ENCODE data around the gene DISC1. TPM values are rescaled to one million over a fixed set of nuclear protein-coding genes. Genes with fewer than 3 reads are reported as not detected.

The DISC1 gene
- total RNA-seq, 1 donor from 2014 or later: 12.5 TPM

- Histone ChIP-seq H3K9ac (ENCODE audit: low read depth in 1 of 3, low read length in 3 of 3) (no peak overlapping the region), H3K4me1 (ENCODE audit: control insufficient read depth in 3 of 3, insufficient read depth in 3 of 3, low read length in 3 of 3) (peaks cover 0 to 5% (median 4%) of the 10 kb centered on the region in 3 donors), H3K27ac (ENCODE audit: low read depth, low read length) (no peak overlapping the region), H3K27me3 (ENCODE audit: control insufficient read depth in 3 of 3, insufficient read depth in 3 of 3, low read length in 3 of 3) (no peaks in the 10 kb centered on the region), H3K4me3 (ENCODE audit: low read length in 3 of 3) (no peak overlapping the region), H3K36me3 (ENCODE audit: control insufficient read depth in 3 of 3, insufficient read depth in 3 of 3, low read length in 3 of 3) (no peaks in the 10 kb centered on the region), H3K9me3 (ENCODE audit: control insufficient read depth in 3 of 3, low read length in 3 of 3) (no peaks in the 10 kb centered on the region)
These were observed 52.5 kb downstream of the DISC1 start for GRCh38 chr1:231679109-231679508.

GRCh38 chr1:231681006-231681405, 54.4 kb downstream of the DISC1 start:
- Histone ChIP-seq H3K27me3 (ENCODE audit: control insufficient read depth in 3 of 3, insufficient read depth in 3 of 3, low read length in 3 of 3) (no peaks in the 10 kb centered on the region), H3K27ac (ENCODE audit: low read depth, low read length) (no peak overlapping the region), H3K9ac (ENCODE audit: low read depth in 1 of 3, low read length in 3 of 3) (no peak overlapping the region), H3K9me3 (ENCODE audit: control insufficient read depth in 3 of 3, low read length in 3 of 3) (no peaks in the 10 kb centered on the region), H3K36me3 (ENCODE audit: control insufficient read depth in 3 of 3, insufficient read depth in 3 of 3, low read length in 3 of 3) (no peaks in the 10 kb centered on the region), H3K4me3 (ENCODE audit: low read length in 3 of 3) (no peak overlapping the region), H3K4me1 (ENCODE audit: control insufficient read depth in 3 of 3, insufficient read depth in 3 of 3, low read length in 3 of 3) (peaks cover 7 to 12% (median 11%) of the 10 kb centered on the region in 3 donors)

GRCh38 chr1:231682779-231683178, 56.2 kb downstream of the DISC1 start:
- Histone ChIP-seq H3K36me3 (ENCODE audit: control insufficient read depth in 3 of 3, insufficient read depth in 3 of 3, low read length in 3 of 3) (no peaks in the 10 kb centered on the region), H3K4me3 (ENCODE audit: low read length in 3 of 3) (no peak overlapping the region)

GRCh38 chr1:231683439-231684165, 57.0 kb downstream of the DISC1 start:
- Histone ChIP-seq H3K9me3 (ENCODE audit: control insufficient read depth in 3 of 3, low read length in 3 of 3) (no peaks in the 10 kb centered on the region), H3K27me3 (ENCODE audit: control insufficient read depth in 3 of 3, insufficient read depth in 3 of 3, low read length in 3 of 3) (no peaks in the 10 kb centered on the region), H3K4me1 (ENCODE audit: control insufficient read depth in 3 of 3, insufficient read depth in 3 of 3, low read length in 3 of 3) (peaks cover 7 to 12% (median 11%) of the 10 kb centered on the region in 3 donors), H3K27ac (ENCODE audit: low read depth, low read length) (no peak overlapping the region), H3K36me3 (ENCODE audit: control insufficient read depth in 3 of 3, insufficient read depth in 3 of 3, low read length in 3 of 3) (no peaks in the 10 kb centered on the region), H3K4me3 (ENCODE audit: low read length in 3 of 3) (no peak overlapping the region), H3K9ac (ENCODE audit: low read depth in 1 of 3, low read length in 3 of 3) (no peak overlapping the region)

More at GRCh38 chr1:231682779-231683178, 56.2 kb downstream of the DISC1 start:
- no peaks in the 10 kb centered on the region for H3K27me3 ChIP-seq (ENCODE audit: control insufficient read depth in 3 of 3, insufficient read depth in 3 of 3, low read length in 3 of 3)
- H3K4me1 ChIP-seq (ENCODE audit: control insufficient read depth in 3 of 3, insufficient read depth in 3 of 3, low read length in 3 of 3): peaks cover 7 to 12% (median 11%) of the 10 kb centered on the region in 3 donors
- H3K9ac ChIP-seq (ENCODE audit: low read depth in 1 of 3, low read length in 3 of 3): no peak overlapping the region
- no peak overlapping the region for H3K27ac ChIP-seq (ENCODE audit: low read depth, low read length)
- no peaks in the 10 kb centered on the region for H3K9me3 ChIP-seq (ENCODE audit: control insufficient read depth in 3 of 3, low read length in 3 of 3)

GRCh38 chr1:231684356-231685244, 58.0 kb downstream of the DISC1 start:
- Histone ChIP-seq H3K36me3 (ENCODE audit: control insufficient read depth in 3 of 3, insufficient read depth in 3 of 3, low read length in 3 of 3) (no peaks in the 10 kb centered on the region), H3K4me1 (ENCODE audit: control insufficient read depth in 3 of 3, insufficient read depth in 3 of 3, low read length in 3 of 3) (peaks cover 7 to 12% (median 11%) of the 10 kb centered on the region in 3 donors), H3K4me3 (ENCODE audit: low read length in 3 of 3) (peak overlapping the region in 2 of 3 donors; percentile 14 to 23), H3K27me3 (ENCODE audit: control insufficient read depth in 3 of 3, insufficient read depth in 3 of 3, low read length in 3 of 3) (no peaks in the 10 kb centered on the region), H3K9ac (ENCODE audit: low read depth in 1 of 3, low read length in 3 of 3) (peak overlapping the region in 1 of 3 donors; percentile 10), H3K27ac (ENCODE audit: low read depth, low read length) (peak overlapping the region; percentile 43), H3K9me3 (ENCODE audit: control insufficient read depth in 3 of 3, low read length in 3 of 3) (no peaks in the 10 kb centered on the region)

GRCh38 chr1:231686384-231686783, 59.8 kb downstream of the DISC1 start:
- Histone ChIP-seq H3K4me1 (ENCODE audit: control insufficient read depth in 3 of 3, insufficient read depth in 3 of 3, low read length in 3 of 3) (peaks cover 11 to 13% (median 12%) of the 10 kb centered on the region in 3 donors), H3K9ac (ENCODE audit: low read depth in 1 of 3, low read length in 3 of 3) (no peak overlapping the region), H3K27ac (ENCODE audit: low read depth, low read length) (no peak overlapping the region), H3K4me3 (ENCODE audit: low read length in 3 of 3) (no peak overlapping the region), H3K27me3 (ENCODE audit: control insufficient read depth in 3 of 3, insufficient read depth in 3 of 3, low read length in 3 of 3) (no peaks in the 10 kb centered on the region), H3K9me3 (ENCODE audit: control insufficient read depth in 3 of 3, low read length in 3 of 3) (no peaks in the 10 kb centered on the region), H3K36me3 (ENCODE audit: control insufficient read depth in 3 of 3, insufficient read depth in 3 of 3, low read length in 3 of 3) (no peaks in the 10 kb centered on the region)

- peaks cover 20 to 28% (median 24%) of the 10 kb centered on the region in 3 donors for H3K4me1 ChIP-seq (ENCODE audit: control insufficient read depth in 3 of 3, insufficient read depth in 3 of 3, low read length in 3 of 3)
- no peaks in the 10 kb centered on the region for H3K36me3 ChIP-seq (ENCODE audit: control insufficient read depth in 3 of 3, insufficient read depth in 3 of 3, low read length in 3 of 3)
- H3K27me3 ChIP-seq (ENCODE audit: control insufficient read depth in 3 of 3, insufficient read depth in 3 of 3, low read length in 3 of 3): no peaks in the 10 kb centered on the region
- H3K4me3 ChIP-seq (ENCODE audit: low read length in 3 of 3): no peak overlapping the region
- H3K9ac ChIP-seq (ENCODE audit: low read depth in 1 of 3, low read length in 3 of 3): no peak overlapping the region
- H3K9me3 ChIP-seq (ENCODE audit: control insufficient read depth in 3 of 3, low read length in 3 of 3): no peaks in the 10 kb centered on the region
- H3K27ac ChIP-seq (ENCODE audit: low read depth, low read length): no peak overlapping the region
These were observed 62.4 kb downstream of the DISC1 start for GRCh38 chr1:231688989-231689388.

GRCh38 chr1:231690059-231690458, 63.5 kb downstream of the DISC1 start:
- no peaks in the 10 kb centered on the region for H3K27me3 ChIP-seq (ENCODE audit: control insufficient read depth in 3 of 3, insufficient read depth in 3 of 3, low read length in 3 of 3)
- H3K4me1 ChIP-seq (ENCODE audit: control insufficient read depth in 3 of 3, insufficient read depth in 3 of 3, low read length in 3 of 3): peaks cover 22 to 31% (median 27%) of the 10 kb centered on the region in 3 donors
- H3K9me3 ChIP-seq (ENCODE audit: control insufficient read depth in 3 of 3, low read length in 3 of 3): no peaks in the 10 kb centered on the region
- H3K27ac ChIP-seq (ENCODE audit: low read depth, low read length): no peak overlapping the region
- no peaks in the 10 kb centered on the region for H3K36me3 ChIP-seq (ENCODE audit: control insufficient read depth in 3 of 3, insufficient read depth in 3 of 3, low read length in 3 of 3)
- H3K9ac ChIP-seq (ENCODE audit: low read depth in 1 of 3, low read length in 3 of 3): no peak overlapping the region
- H3K4me3 ChIP-seq (ENCODE audit: low read length in 3 of 3): no peak overlapping the region

GRCh38 chr1:231691618-231692259, 65.1 kb downstream of the DISC1 start:
- no peaks in the 10 kb centered on the region for H3K27me3 ChIP-seq (ENCODE audit: control insufficient read depth in 3 of 3, insufficient read depth in 3 of 3, low read length in 3 of 3)
- H3K36me3 ChIP-seq (ENCODE audit: control insufficient read depth in 3 of 3, insufficient read depth in 3 of 3, low read length in 3 of 3): no peaks in the 10 kb centered on the region
- no peak overlapping the region for H3K27ac ChIP-seq (ENCODE audit: low read depth, low read length)
- no peak overlapping the region for H3K9ac ChIP-seq (ENCODE audit: low read depth in 1 of 3, low read length in 3 of 3)
- peaks cover 25 to 38% (median 27%) of the 10 kb centered on the region in 3 donors for H3K4me1 ChIP-seq (ENCODE audit: control insufficient read depth in 3 of 3, insufficient read depth in 3 of 3, low read length in 3 of 3)
- H3K4me3 ChIP-seq (ENCODE audit: low read length in 3 of 3): no peak overlapping the region
- H3K9me3 ChIP-seq (ENCODE audit: control insufficient read depth in 3 of 3, low read length in 3 of 3): no peaks in the 10 kb centered on the region
